ENCODE data around the gene HLA-DQA1. TPM values are rescaled to one million over a fixed set of nuclear protein-coding genes. Genes with fewer than 3 reads are reported as not detected.
A peak's percentile ranks its signal among the peaks of the same experiment; 100 is the strongest.

HLA-DQA1 gene
- total and polyA plus RNA-seq, 10 of the 15 experiments (the other 5 are each of a cell fraction or from before 2014, with no cell fraction given): 289 to 1,769 (median 460) TPM

DNA sequence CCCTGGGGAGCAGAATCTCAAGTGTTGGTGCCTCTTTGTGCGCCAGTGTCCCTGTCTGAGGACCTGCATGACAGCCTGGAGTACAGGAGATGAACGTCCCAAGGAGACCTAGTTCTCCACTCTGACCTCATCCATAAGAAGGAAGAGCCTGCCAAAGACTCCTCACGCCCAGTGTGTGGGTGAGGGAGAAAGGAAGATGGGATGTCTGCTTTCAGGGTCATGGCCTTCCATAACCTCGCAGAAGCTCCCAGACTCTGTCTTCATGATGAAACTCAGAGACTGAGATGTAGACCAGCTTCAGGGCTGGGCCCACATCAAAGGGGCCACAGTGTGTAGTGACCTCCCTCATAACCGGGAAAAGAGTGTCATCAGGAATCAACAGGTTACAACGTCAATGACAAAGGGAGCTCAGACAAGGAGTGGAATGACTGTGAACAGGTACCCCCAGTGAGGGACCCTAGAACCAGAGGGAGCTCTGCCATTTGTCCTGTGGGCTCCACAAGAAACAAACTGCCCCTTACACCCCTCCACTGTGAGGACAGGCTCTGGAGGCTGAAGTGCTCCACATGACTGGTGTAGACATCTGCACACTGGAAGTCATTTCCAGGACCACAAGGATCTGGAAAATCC lies 21.2 kb downstream of the HLA-DQA1 start:
- H3K4me2 ChIP-seq (ENCODE audit: control insufficient read depth, insufficient read depth): no peak overlapping the region
- FAIRE-seq (no peak), ATAC-seq (peak; percentile 13), DNase-seq (ENCODE audit: low read depth, low spot score) (no peak)
- intact Hi-C loops (cut with micrococcal nuclease; ENCODE audit: unreplicated experiment): no loop called here
- POLR2A ChIA-PET: interaction anchor here (1.0 kb wide), 1 partner anchor 8 kb away, joined by 4 read pairs; the partner anchor contains the start of gene HLA-DQB1
- no peaks in the 10 kb centered on the region for H3K27me3 ChIP-seq (replicated peaks in 1 of 2; ENCODE audit: control insufficient read depth in 2 of 2, insufficient read depth in 2 of 2, low read length in 1 of 2)
- H3K4me1 ChIP-seq (ENCODE audit: control insufficient read depth, insufficient read depth, low read length): no peaks in the 10 kb centered on the region; the same call in 1 of the 2 replicates
- SMC1A ChIA-PET (ENCODE audit: uncharacterized antibody, unreplicated experiment): interaction anchor here (1.0 kb wide), 1 partner anchor 74 kb away, joined by 3 read pairs; no protein-coding TSS in a partner anchor
- peaks cover 6% of the 10 kb centered on the region for H3K79me2 ChIP-seq (ENCODE audit: control insufficient read depth, insufficient read depth, low read length)
- peaks cover 4 to 6% of the 10 kb centered on the region in 2 experiments; a peak in 3 of 4 replicates for H3K36me3 ChIP-seq (ENCODE audit: control insufficient read depth in 2 of 2, insufficient read depth in 2 of 2, low read length in 1 of 2)
- peaks cover 2% of the 10 kb centered on the region; the same call in 1 of the 3 replicates for H3K9me3 ChIP-seq (replicated peaks; ENCODE audit: control insufficient read depth, insufficient read depth, low read length)
- no peak overlapping the region for H3K9ac ChIP-seq (ENCODE audit: control insufficient read depth, insufficient read depth, low read length)
- peak overlapping the region; percentile 2; the same call in 1 of the 2 replicates for H3K27ac ChIP-seq (ENCODE audit: control insufficient read depth, insufficient read depth)
- WGBS (ENCODE audit: insufficient coverage, insufficient replicate concordance, low lambda C conversion rate, missing lambda C conversion rate): 52% methylated on average over 6 of the region's 6 CpGs
- TF ChIP-seq, protein P1, sequence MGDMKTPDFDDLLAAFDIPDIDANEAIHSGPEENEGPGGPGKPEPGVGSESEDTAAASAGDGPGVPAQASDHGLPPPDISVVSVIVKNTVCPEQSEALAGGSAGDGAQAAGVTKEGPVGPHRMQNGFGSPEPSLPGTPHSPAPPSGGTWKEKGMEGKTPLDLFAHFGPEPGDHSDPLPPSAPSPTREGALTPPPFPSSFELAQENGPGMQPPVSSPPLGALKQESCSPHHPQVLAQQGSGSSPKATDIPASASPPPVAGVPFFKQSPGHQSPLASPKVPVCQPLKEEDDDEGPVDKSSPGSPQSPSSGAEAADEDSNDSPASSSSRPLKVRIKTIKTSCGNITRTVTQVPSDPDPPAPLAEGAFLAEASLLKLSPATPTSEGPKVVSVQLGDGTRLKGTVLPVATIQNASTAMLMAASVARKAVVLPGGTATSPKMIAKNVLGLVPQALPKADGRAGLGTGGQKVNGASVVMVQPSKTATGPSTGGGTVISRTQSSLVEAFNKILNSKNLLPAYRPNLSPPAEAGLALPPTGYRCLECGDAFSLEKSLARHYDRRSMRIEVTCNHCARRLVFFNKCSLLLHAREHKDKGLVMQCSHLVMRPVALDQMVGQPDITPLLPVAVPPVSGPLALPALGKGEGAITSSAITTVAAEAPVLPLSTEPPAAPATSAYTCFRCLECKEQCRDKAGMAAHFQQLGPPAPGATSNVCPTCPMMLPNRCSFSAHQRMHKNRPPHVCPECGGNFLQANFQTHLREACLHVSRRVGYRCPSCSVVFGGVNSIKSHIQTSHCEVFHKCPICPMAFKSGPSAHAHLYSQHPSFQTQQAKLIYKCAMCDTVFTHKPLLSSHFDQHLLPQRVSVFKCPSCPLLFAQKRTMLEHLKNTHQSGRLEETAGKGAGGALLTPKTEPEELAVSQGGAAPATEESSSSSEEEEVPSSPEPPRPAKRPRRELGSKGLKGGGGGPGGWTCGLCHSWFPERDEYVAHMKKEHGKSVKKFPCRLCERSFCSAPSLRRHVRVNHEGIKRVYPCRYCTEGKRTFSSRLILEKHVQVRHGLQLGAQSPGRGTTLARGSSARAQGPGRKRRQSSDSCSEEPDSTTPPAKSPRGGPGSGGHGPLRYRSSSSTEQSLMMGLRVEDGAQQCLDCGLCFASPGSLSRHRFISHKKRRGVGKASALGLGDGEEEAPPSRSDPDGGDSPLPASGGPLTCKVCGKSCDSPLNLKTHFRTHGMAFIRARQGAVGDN (IDR thresholded peaks at IDR 0.05): no peak
- TF ChIP-seq PAX5 (IDR thresholded peaks at IDR 0.05; ENCODE audit: borderline replicate concordance, low read depth, low read length) (peak; percentile 23; the same call in 1 of the 2 replicates), POLR2AphosphoS2 (IDR thresholded peaks at IDR 0.05; ENCODE audit: low read depth, low read length) (peak; percentile 85), RAD21 (IDR thresholded peaks at IDR 0.05; ENCODE audit: insufficient read depth, low read depth, low read length) (no peak), POLR2AphosphoS5 (IDR thresholded peaks at IDR 0.05; ENCODE audit: low read length) (peak; percentile 80), NR2F1 (conservative IDR thresholded peaks at IDR 0.05) (0 out of 2 replicates have a peak, but pooled peaks have one; percentile 24), KDM1A (IDR thresholded peaks at IDR 0.05; ENCODE audit: borderline replicate concordance) (no peak), SMAD5 (IDR thresholded peaks at IDR 0.05; ENCODE audit: low read depth) (peak; percentile 60; the same call in 1 of the 2 replicates), POLR2A (IDR thresholded peaks at IDR 0.05; ENCODE audit: low read depth, low read length) (peak; percentile 68)
- TF ChIP-seq, protein P2, sequence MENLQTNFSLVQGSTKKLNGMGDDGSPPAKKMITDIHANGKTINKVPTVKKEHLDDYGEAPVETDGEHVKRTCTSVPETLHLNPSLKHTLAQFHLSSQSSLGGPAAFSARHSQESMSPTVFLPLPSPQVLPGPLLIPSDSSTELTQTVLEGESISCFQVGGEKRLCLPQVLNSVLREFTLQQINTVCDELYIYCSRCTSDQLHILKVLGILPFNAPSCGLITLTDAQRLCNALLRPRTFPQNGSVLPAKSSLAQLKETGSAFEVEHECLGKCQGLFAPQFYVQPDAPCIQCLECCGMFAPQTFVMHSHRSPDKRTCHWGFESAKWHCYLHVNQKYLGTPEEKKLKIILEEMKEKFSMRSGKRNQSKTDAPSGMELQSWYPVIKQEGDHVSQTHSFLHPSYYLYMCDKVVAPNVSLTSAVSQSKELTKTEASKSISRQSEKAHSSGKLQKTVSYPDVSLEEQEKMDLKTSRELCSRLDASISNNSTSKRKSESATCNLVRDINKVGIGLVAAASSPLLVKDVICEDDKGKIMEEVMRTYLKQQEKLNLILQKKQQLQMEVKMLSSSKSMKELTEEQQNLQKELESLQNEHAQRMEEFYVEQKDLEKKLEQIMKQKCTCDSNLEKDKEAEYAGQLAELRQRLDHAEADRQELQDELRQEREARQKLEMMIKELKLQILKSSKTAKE (IDR thresholded peaks at IDR 0.05; ENCODE audit: low read depth, poor library complexity, severe bottlenecking): no peak
- TF ChIP-seq, protein P3, sequence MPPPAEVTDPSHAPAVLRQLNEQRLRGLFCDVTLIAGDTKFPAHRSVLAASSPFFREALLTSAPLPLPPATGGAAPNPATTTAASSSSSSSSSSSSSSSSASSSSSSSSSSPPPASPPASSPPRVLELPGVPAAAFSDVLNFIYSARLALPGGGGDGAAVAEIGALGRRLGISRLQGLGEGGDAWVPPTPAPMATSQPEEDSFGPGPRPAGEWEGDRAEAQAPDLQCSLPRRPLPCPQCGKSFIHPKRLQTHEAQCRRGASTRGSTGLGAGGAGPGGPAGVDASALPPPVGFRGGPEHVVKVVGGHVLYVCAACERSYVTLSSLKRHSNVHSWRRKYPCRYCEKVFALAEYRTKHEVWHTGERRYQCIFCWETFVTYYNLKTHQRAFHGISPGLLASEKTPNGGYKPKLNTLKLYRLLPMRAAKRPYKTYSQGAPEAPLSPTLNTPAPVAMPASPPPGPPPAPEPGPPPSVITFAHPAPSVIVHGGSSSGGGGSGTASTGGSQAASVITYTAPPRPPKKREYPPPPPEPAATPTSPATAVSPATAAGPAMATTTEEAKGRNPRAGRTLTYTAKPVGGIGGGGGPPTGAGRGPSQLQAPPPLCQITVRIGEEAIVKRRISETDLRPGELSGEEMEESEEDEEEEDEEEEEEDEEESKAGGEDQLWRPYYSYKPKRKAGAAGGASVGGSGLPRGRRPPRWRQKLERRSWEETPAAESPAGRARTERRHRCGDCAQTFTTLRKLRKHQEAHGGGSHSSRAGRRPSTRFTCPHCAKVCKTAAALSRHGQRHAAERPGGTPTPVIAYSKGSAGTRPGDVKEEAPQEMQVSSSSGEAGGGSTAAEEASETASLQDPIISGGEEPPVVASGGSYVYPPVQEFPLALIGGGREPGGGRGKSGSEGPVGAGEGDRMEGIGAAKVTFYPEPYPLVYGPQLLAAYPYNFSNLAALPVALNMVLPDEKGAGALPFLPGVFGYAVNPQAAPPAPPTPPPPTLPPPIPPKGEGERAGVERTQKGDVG (CRISPR knock-in tag; IDR thresholded peaks at IDR 0.05): peak; percentile 19; the same call in 1 of the 2 replicates
- in situ Hi-C loops (cut with MboI): no loop called here
- RAD21 ChIA-PET (ENCODE audit: unreplicated experiment): interaction anchor here (0.9 kb wide), 1 partner anchor 32 kb away, joined by 3 read pairs; no protein-coding TSS in a partner anchor
- BruUV-seq (replicated peaks): no TSS peak
- CTCF ChIA-PET: no interaction called here
- H2AFZ ChIP-seq (ENCODE audit: control insufficient read depth, low read depth, low read length): no peak overlapping the region
- no peaks in the 10 kb centered on the region for H4K20me1 ChIP-seq (ENCODE audit: control insufficient read depth, insufficient read depth)
- H3K4me3 ChIP-seq: no peak overlapping the region
